ENCODE data around the gene EEF1AKMT2.

The EEF1AKMT2 gene

GRCh38 chr10:124791547-124792348 lies at the start of gene EEF1AKMT2:
Gene EEF1AKMT2, minus strand, starts transcription at chr10:124791887. Its CDS starts 54 bp downstream, at chr10:124791833.
- Histone ChIP-seq H3K36me3 (replicated peaks; ENCODE audit: insufficient read depth, low read length) (peaks cover 2% of the 10 kb centered on the region; the same call in 1 of the 2 replicates), H3K9me3 (replicated peaks; ENCODE audit: insufficient read depth, low read length) (no peaks in the 10 kb centered on the region), H3K4me1 (ENCODE audit: low read length) (no peaks in the 10 kb centered on the region), H3K4me3 (ENCODE audit: low read length) (peak within 1 kb of the TSS; percentile 96), H3K9ac (ENCODE audit: low read length) (peak within 1 kb of the TSS; percentile 99), H3F3A (ENCODE audit: insufficient read depth, low read length) (no peaks in the 10 kb centered on the region), H4K20me1 (ENCODE audit: insufficient read depth, low read length) (no peaks in the 10 kb centered on the region), H3K27ac (ENCODE audit: low read length) (peak within 1 kb of the TSS; percentile 64; the same call in 1 of the 2 replicates), H3K9me2 (replicated peaks; ENCODE audit: insufficient read depth, low read length) (no peaks in the 10 kb centered on the region), H3K79me2 (ENCODE audit: low read length) (peaks cover 28% of the 10 kb centered on the region), H3K27me3 (replicated peaks; ENCODE audit: insufficient read depth, low read length) (no peaks in the 10 kb centered on the region; the same call in none of the 2 replicates), H3K4me2 (ENCODE audit: low read depth, low read length) (peak within 1 kb of the TSS; percentile 73), H2AFZ (ENCODE audit: low read length) (peak within 1 kb of the TSS; percentile 82)
- DNase-seq: peak; percentile 90
- TF ChIP-seq EZH2phosphoT487 (IDR thresholded peaks at IDR 0.05; ENCODE audit: low read length) (no peak), EZH2 (optimal IDR thresholded peaks at IDR 0.05; ENCODE audit: low read depth, low read length) (no peak), CTCF (IDR thresholded peaks at IDR 0.05; ENCODE audit: low read length) (no peak; the same call in none of the 2 replicates)

GRCh38 chr10:124837687-124838086 lies 46.0 kb upstream of the EEF1AKMT2 start:
- Histone ChIP-seq H3K27me3 (replicated peaks; ENCODE audit: insufficient read depth, low read length) (no peaks in the 10 kb centered on the region), H4K20me1 (ENCODE audit: insufficient read depth, low read length) (no peaks in the 10 kb centered on the region), H3K9me2 (replicated peaks; ENCODE audit: insufficient read depth, low read length) (no peaks in the 10 kb centered on the region), H3K79me2 (ENCODE audit: low read length) (no peaks in the 10 kb centered on the region), H3K27ac (ENCODE audit: low read length) (no peak overlapping the region), H3K9me3 (replicated peaks; ENCODE audit: insufficient read depth, low read length) (no peaks in the 10 kb centered on the region), H3K4me2 (ENCODE audit: low read depth, low read length) (no peak overlapping the region), H3K36me3 (replicated peaks; ENCODE audit: insufficient read depth, low read length) (peaks cover 6% of the 10 kb centered on the region), H3K4me1 (ENCODE audit: low read length) (no peaks in the 10 kb centered on the region), H2AFZ (ENCODE audit: low read length) (no peak overlapping the region), H3K4me3 (ENCODE audit: low read length) (no peak overlapping the region), H3F3A (ENCODE audit: insufficient read depth, low read length) (no peaks in the 10 kb centered on the region), H3K9ac (ENCODE audit: low read length) (no peak overlapping the region)
- no peak for DNase-seq
- TF ChIP-seq CTCF (IDR thresholded peaks at IDR 0.05; ENCODE audit: low read length): no peak
- no peak for TF ChIP-seq EZH2phosphoT487 (IDR thresholded peaks at IDR 0.05; ENCODE audit: low read length)
- no peak for TF ChIP-seq EZH2 (optimal IDR thresholded peaks at IDR 0.05; ENCODE audit: low read depth, low read length)

- Histone ChIP-seq H2AFZ (ENCODE audit: low read length) (no peak overlapping the region), H3F3A (ENCODE audit: insufficient read depth, low read length) (no peaks in the 10 kb centered on the region), H3K27me3 (replicated peaks; ENCODE audit: insufficient read depth, low read length) (no peaks in the 10 kb centered on the region), H3K4me2 (ENCODE audit: low read depth, low read length) (no peak overlapping the region), H3K9ac (ENCODE audit: low read length) (no peak overlapping the region), H3K9me2 (replicated peaks; ENCODE audit: insufficient read depth, low read length) (no peaks in the 10 kb centered on the region), H3K4me1 (ENCODE audit: low read length) (no peaks in the 10 kb centered on the region), H4K20me1 (ENCODE audit: insufficient read depth, low read length) (no peaks in the 10 kb centered on the region), H3K79me2 (ENCODE audit: low read length) (0 out of 2 replicates have a peak, but pooled peaks cover 3% of the 10 kb centered on the region), H3K9me3 (replicated peaks; ENCODE audit: insufficient read depth, low read length) (no peaks in the 10 kb centered on the region), H3K4me3 (ENCODE audit: low read length) (no peak overlapping the region), H3K27ac (ENCODE audit: low read length) (no peak overlapping the region), H3K36me3 (replicated peaks; ENCODE audit: insufficient read depth, low read length) (peaks cover 6% of the 10 kb centered on the region)
- TF ChIP-seq EZH2 (optimal IDR thresholded peaks at IDR 0.05; ENCODE audit: low read depth, low read length) (no peak), CTCF (IDR thresholded peaks at IDR 0.05; ENCODE audit: low read length) (no peak)
- no peak for DNase-seq
These were observed 39.4 kb upstream of the EEF1AKMT2 start for GRCh38 chr10:124831116-124831515.

All from MM.1S (cell line).